SU-DHL-6 (cell line): ENCODE measurements around the gene TTC3.

Experiments used
- CTCF ChIP-seq: fragments of 200-600 bp; sonication (generic); IDR thresholded peaks from one replicate; pipeline ENCODE4 v1.5.1; 2017; ENCODE audit warnings: antibody characterized with exemption, mild to moderate bottlenecking, low read length, moderate library complexity; ENCODE audit not compliant: insufficient read depth, poor library complexity, severe bottlenecking
- EZH2phosphoT487 ChIP-seq: fragments of 200-600 bp; sonication (generic), shearing (Covaris generic); conservative IDR thresholded peaks from 2 replicates; pipeline ENCODE4 v1.6.1; 2018; ENCODE audit warnings: mild to moderate bottlenecking, antibody characterized with exemption, low read length, moderate library complexity, mixed read lengths

- TF ChIP-seq CTCF, result no peak
- no peak for TF ChIP-seq EZH2phosphoT487
Observed at GRCh38 chr21:37139154-37139553, 66.1 kb downstream of the TTC3 start.
